Trophoblast cell (in vitro differentiated cells and primary cell): ENCODE measurements around the gene GALNT18.

Experiments used
- DNase-seq, 2 donors: peaks; one replicate each; pipeline ENCODE4 v3.0.0-alpha.2; 2016
- H2AFZ ChIP-seq: 2 replicates; pipeline ENCODE4 v1.6.1; 2013; ENCODE audit warnings: low read length, moderate library complexity, mild to moderate bottlenecking; ENCODE audit not compliant: insufficient read depth, poor library complexity
- H2AK5ac ChIP-seq: 2 replicates; pipeline ENCODE4 v1.6.1; 2013; ENCODE audit warnings: mild to moderate bottlenecking, low read length
- H2BK120ac ChIP-seq: 2 replicates; pipeline ENCODE4 v1.6.1; 2013; ENCODE audit warnings: low read length, mild to moderate bottlenecking, moderate library complexity; ENCODE audit not compliant: insufficient read depth, poor library complexity
- H2BK12ac ChIP-seq: 2 replicates; pipeline ENCODE4 v1.6.1; 2013; ENCODE audit warnings: mild to moderate bottlenecking, low read length, moderate library complexity
- H2BK5ac ChIP-seq: 2 replicates; pipeline ENCODE4 v1.6.1; 2013; ENCODE audit warnings: low read length, low read depth, moderate library complexity, mild to moderate bottlenecking; ENCODE audit not compliant: poor library complexity
- H3K14ac ChIP-seq: 2 replicates; pipeline ENCODE4 v1.6.1; 2013; ENCODE audit warnings: mild to moderate bottlenecking, low read length
- H3K18ac ChIP-seq: 2 replicates; pipeline ENCODE4 v1.6.1; 2013; ENCODE audit warnings: mild to moderate bottlenecking, low read length
- H3K23ac ChIP-seq: 2 replicates; pipeline ENCODE4 v1.6.1; 2013; ENCODE audit warnings: low read length
- H3K27ac ChIP-seq: 2 replicates; pipeline ENCODE4 v1.5.1; 2013; ENCODE audit warnings: low read depth, mild to moderate bottlenecking, inconsistent platforms, low read length, moderate library complexity
- H3K27me3 ChIP-seq: 2 replicates; pipeline ENCODE4 v1.6.1; 2013; ENCODE audit warnings: inconsistent platforms, mild to moderate bottlenecking, low read length, moderate library complexity; ENCODE audit not compliant: insufficient read depth
- H3K36me3 ChIP-seq, 2 experiments: 1 replicate in 1 of 2; 2 replicates in 1 of 2; pipeline ENCODE4 v1.6.1; 2013; ENCODE audit warnings: low read length in 2 of 2, mild to moderate bottlenecking in 2 of 2, moderate library complexity in 1 of 2; ENCODE audit not compliant: insufficient read depth in 2 of 2, control insufficient read depth in 1 of 2
- H3K4ac ChIP-seq: 2 replicates; pipeline ENCODE4 v1.6.1; 2013; ENCODE audit warnings: low read depth, mild to moderate bottlenecking, low read length, moderate library complexity
- H3K4me1 ChIP-seq, 2 experiments: 1 replicate in 1 of 2; 2 replicates in 1 of 2; pipeline ENCODE4 v1.6.1; 2013; ENCODE audit warnings: low read length in 2 of 2, mild to moderate bottlenecking in 2 of 2, moderate library complexity in 1 of 2; ENCODE audit not compliant: insufficient read depth in 2 of 2, control insufficient read depth in 1 of 2
- H3K4me2 ChIP-seq: 2 replicates; pipeline ENCODE4 v1.6.1; 2013; ENCODE audit warnings: inconsistent platforms, mild to moderate bottlenecking, low read length, moderate library complexity
- H3K4me3 ChIP-seq: 2 replicates; pipeline ENCODE4 v1.5.1; 2013; ENCODE audit warnings: mild to moderate bottlenecking, low read depth, low read length, inconsistent platforms
- H3K79me1 ChIP-seq: one replicate; pipeline ENCODE4 v1.6.1; 2013; ENCODE audit warnings: low read length
- H3K79me2 ChIP-seq: 2 replicates; pipeline ENCODE4 v1.6.1; 2013; ENCODE audit warnings: low read length, mild to moderate bottlenecking; ENCODE audit not compliant: control insufficient read depth, insufficient read depth, poor library complexity
- H3K9ac ChIP-seq: 2 replicates; pipeline ENCODE4 v1.6.1; 2013; ENCODE audit warnings: mild to moderate bottlenecking, low read length
- H3K9me3 ChIP-seq: 2 replicates; pipeline ENCODE4 v1.6.1; 2013; ENCODE audit warnings: low read depth, mild to moderate bottlenecking, control low read depth, inconsistent platforms, low read length; ENCODE audit not compliant: insufficient read depth
- H4K12ac ChIP-seq: 2 replicates; pipeline ENCODE4 v1.6.1; 2013; ENCODE audit warnings: low read depth, mild to moderate bottlenecking, low read length, moderate library complexity
- H4K8ac ChIP-seq: 2 replicates; pipeline ENCODE4 v1.6.1; 2013; ENCODE audit warnings: low read depth, mild to moderate bottlenecking, low read length, moderate library complexity
- H4K91ac ChIP-seq: one replicate; pipeline ENCODE4 v1.6.1; 2013; ENCODE audit warnings: low read depth, mild to moderate bottlenecking, low read length, moderate library complexity
- WGBS: extraction: QIAGEN DNeasy Blood & Tissue Kit; methylation state at CpG from one replicate; pipeline ENCODE4 v1.1.7; 2013; ENCODE audit warnings: missing lambda C conversion rate; ENCODE audit not compliant: insufficient read length, insufficient coverage; ENCODE audit errors: extremely low coverage; 5-methylcytosine and 5-hydroxymethylcytosine counted together

Gene GALNT18

DNA sequence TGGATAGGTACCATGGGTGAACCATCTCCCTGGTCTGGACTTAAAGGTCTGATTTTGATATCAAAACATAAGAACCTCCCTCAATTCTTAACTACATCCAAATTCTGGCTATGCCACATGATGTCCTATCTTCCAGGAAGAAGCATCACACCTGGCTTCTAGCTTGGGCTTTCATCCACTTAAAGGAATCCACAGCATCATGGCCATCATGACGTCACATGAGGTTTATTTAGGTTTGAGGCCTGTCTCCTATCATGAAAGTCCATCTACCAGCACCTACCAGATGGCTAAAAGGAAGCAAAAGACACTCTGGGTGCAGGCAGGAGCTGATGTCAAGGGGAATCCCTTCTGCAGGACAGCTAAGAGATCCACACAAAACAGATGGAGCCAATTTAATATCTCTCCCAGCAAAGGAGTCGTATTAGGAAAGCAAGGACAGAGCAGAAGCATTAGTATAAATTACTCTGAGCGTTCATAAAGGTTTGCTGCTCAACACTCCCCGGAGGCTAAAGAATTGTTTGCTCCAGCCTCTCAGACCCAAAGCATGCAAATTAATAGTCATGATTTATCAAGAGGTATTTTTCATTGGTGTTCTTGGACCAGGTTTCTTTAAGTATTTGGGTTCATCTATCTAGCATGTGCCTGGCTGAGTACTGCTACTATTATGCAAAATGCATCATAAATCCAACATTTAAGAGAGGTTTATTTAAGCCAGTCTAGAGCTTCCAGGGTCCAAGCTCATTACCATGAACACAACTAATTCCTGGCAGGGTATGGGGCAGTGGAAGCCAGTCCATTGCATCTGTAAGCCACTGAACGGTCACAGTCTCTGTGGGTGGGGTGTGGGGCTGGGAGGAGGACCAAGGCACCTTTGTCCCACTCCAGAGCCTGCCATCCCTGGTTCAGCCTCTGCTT, 47.2 kb downstream of the GALNT18 start:
- H3K14ac ChIP-seq: no peak overlapping the region
- H3K27me3 ChIP-seq: no peaks in the 10 kb centered on the region
- no peaks in the 10 kb centered on the region for H3K9me3 ChIP-seq
- H3K36me3 ChIP-seq: no peaks in the 10 kb centered on the region
- no peak overlapping the region for H3K9ac ChIP-seq
- DNase-seq: no peak
- H3K4me3 ChIP-seq: no peak overlapping the region
- WGBS: no CpG with 5 or more reads among the region's 5 CpGs
- H3K4me1 ChIP-seq: peaks cover 0 to 7% of the 10 kb centered on the region in 2 experiments
- no peak overlapping the region for H2BK5ac ChIP-seq
- no peak overlapping the region for H2AK5ac ChIP-seq
- no peak overlapping the region for H3K4me2 ChIP-seq
- no peak overlapping the region for H3K18ac ChIP-seq
- H4K91ac ChIP-seq: no peak overlapping the region
- H3K23ac ChIP-seq: no peak overlapping the region
- no peak overlapping the region for H3K4ac ChIP-seq
- H3K27ac ChIP-seq: no peak overlapping the region
- H2BK120ac ChIP-seq: no peak overlapping the region
- no peak overlapping the region for H4K8ac ChIP-seq
- no peaks in the 10 kb centered on the region for H3K79me1 ChIP-seq
- no peak overlapping the region for H4K12ac ChIP-seq
- H2AFZ ChIP-seq: no peak overlapping the region
- no peaks in the 10 kb centered on the region for H3K79me2 ChIP-seq
- H2BK12ac ChIP-seq: no peak overlapping the region

DNA sequence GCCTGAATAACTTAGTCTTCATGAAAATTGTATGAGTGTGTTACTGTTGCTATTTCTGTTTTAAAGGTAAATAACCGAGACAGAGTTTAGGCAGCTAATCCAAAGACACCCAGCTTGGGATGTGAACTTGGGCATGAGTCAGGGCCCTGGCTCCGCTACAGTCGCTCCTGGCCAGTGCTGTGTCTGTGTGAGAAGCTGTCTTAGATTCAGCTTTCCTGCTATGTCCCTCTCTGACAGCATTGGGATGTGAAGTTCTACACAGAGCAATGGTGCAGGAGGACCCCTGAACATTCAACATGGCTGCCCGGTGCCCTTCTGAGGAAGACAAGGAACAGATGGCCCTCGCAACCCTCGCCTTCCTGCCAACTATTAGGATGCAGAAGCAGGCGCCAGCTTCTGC, 49.4 kb downstream of the GALNT18 start:
- no peak for DNase-seq
- no peak overlapping the region for H2AK5ac ChIP-seq
- no peak overlapping the region for H3K9ac ChIP-seq
- H4K12ac ChIP-seq: no peak overlapping the region
- no peaks in the 10 kb centered on the region for H3K79me1 ChIP-seq
- H3K36me3 ChIP-seq: no peaks in the 10 kb centered on the region
- H3K9me3 ChIP-seq: no peaks in the 10 kb centered on the region
- no peak overlapping the region for H3K4me2 ChIP-seq
- H2BK120ac ChIP-seq: no peak overlapping the region
- no peak overlapping the region for H2BK12ac ChIP-seq
- no peak overlapping the region for H3K14ac ChIP-seq
- no peak overlapping the region for H3K4ac ChIP-seq
- H3K18ac ChIP-seq: no peak overlapping the region
- H2AFZ ChIP-seq: no peak overlapping the region
- H3K4me3 ChIP-seq: no peak overlapping the region
- H3K27ac ChIP-seq: no peak overlapping the region
- no peak overlapping the region for H3K23ac ChIP-seq
- H3K79me2 ChIP-seq: no peaks in the 10 kb centered on the region
- H2BK5ac ChIP-seq: no peak overlapping the region
- H3K27me3 ChIP-seq: no peaks in the 10 kb centered on the region
- H4K8ac ChIP-seq: no peak overlapping the region
- no peak overlapping the region for H4K91ac ChIP-seq
- no CpG with 5 or more reads among the region's 7 CpGs for WGBS
- peaks cover 0 to 2% of the 10 kb centered on the region in 2 experiments for H3K4me1 ChIP-seq

DNA sequence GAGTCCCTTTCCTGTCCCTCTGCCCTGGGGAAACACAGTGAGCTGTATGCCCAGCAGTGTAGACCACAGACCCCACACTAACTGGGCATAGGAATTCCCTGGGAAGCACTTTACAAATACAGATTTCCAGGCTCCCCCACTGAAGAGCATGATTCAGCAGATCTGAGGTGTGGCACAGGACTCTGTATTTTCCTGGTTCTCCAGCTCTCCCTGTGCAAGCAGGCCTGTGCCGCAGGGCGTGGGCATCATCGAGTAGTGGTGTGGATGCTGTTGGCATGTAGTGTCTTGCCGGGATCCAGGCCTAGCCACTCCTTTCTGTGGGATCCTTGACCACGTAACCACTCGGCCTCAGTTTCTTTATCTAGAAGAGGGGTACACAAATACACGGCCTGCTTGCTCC, 49.9 kb downstream of the GALNT18 start:
- H4K91ac ChIP-seq: no peak overlapping the region
- no peak overlapping the region for H2BK5ac ChIP-seq
- H2AFZ ChIP-seq: no peak overlapping the region
- H3K27ac ChIP-seq: no peak overlapping the region
- H3K4ac ChIP-seq: no peak overlapping the region
- H3K23ac ChIP-seq: no peak overlapping the region
- H3K4me3 ChIP-seq: no peak overlapping the region
- no peak overlapping the region for H2BK12ac ChIP-seq
- no peak overlapping the region for H3K4me2 ChIP-seq
- H3K79me1 ChIP-seq: no peaks in the 10 kb centered on the region
- no CpG with 5 or more reads among the region's 7 CpGs for WGBS
- H3K36me3 ChIP-seq: no peaks in the 10 kb centered on the region
- no peak overlapping the region for H3K9ac ChIP-seq
- H3K18ac ChIP-seq: no peak overlapping the region
- no peak overlapping the region for H2BK120ac ChIP-seq
- no peaks in the 10 kb centered on the region for H3K9me3 ChIP-seq
- DNase-seq: no peak
- no peak overlapping the region for H4K8ac ChIP-seq
- H3K4me1 ChIP-seq: no peaks in the 10 kb centered on the region
- no peaks in the 10 kb centered on the region for H3K79me2 ChIP-seq
- H3K14ac ChIP-seq: no peak overlapping the region
- H4K12ac ChIP-seq: no peak overlapping the region
- no peak overlapping the region for H2AK5ac ChIP-seq
- H3K27me3 ChIP-seq: no peaks in the 10 kb centered on the region

DNA sequence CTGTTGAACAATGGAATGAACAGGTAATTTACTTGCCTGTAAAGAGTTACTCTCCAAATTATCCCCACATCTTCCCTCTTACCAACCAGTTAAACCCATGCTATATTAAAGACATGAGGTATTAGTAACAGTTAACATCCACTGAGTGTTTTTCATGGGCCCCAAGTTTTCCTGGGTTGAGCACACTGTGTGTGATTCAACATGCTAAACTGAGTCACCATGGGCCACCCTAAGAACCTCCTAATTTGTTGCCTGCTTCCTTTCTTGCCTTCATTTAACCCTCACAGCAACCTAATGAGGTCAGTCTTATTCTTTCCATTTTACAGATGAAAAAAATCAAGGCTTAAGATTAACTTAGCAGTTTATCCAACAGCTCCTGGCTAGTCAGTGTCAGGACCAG, 51.0 kb downstream of the GALNT18 start:
- H3K4me2 ChIP-seq: no peak overlapping the region
- no peak overlapping the region for H3K4ac ChIP-seq
- H3K79me2 ChIP-seq: no peaks in the 10 kb centered on the region
- H3K23ac ChIP-seq: no peak overlapping the region
- H2BK12ac ChIP-seq: no peak overlapping the region
- H3K4me1 ChIP-seq: no peaks in the 10 kb centered on the region
- H4K8ac ChIP-seq: no peak overlapping the region
- H4K91ac ChIP-seq: no peak overlapping the region
- no peak overlapping the region for H2BK5ac ChIP-seq
- H3K9me3 ChIP-seq: no peaks in the 10 kb centered on the region
- no peak overlapping the region for H2AK5ac ChIP-seq
- H3K14ac ChIP-seq: no peak overlapping the region
- H3K27ac ChIP-seq: no peak overlapping the region
- no peak overlapping the region for H2AFZ ChIP-seq
- H3K27me3 ChIP-seq: no peaks in the 10 kb centered on the region
- H3K18ac ChIP-seq: no peak overlapping the region
- no peak overlapping the region for H3K4me3 ChIP-seq
- no peak overlapping the region for H3K9ac ChIP-seq
- no peak overlapping the region for H2BK120ac ChIP-seq
- no peak overlapping the region for H4K12ac ChIP-seq
- H3K36me3 ChIP-seq: no peaks in the 10 kb centered on the region
- no peaks in the 10 kb centered on the region for H3K79me1 ChIP-seq
- DNase-seq: no peak
